Liver (tissue), 9 donors: ENCODE results near the gene FNTB. TPM values are rescaled to one million over a fixed set of nuclear protein-coding genes. Genes with fewer than 3 reads are reported as not detected.

Experiments
- DNase-seq: peaks from one replicate; pipeline ENCODE4 v3.0.0-alpha.2; 2017; ENCODE audit warnings: low spot score
- H3K27ac ChIP-seq, 2 donors: one replicate each; pipeline ENCODE4 v1.7.0; 2013; ENCODE audit warnings: inconsistent platforms in 2 of 2, low read length in 2 of 2, control low read depth in 1 of 2, low read depth in 1 of 2, mild to moderate bottlenecking in 1 of 2
- H3K27me3 ChIP-seq, 4 donors: one replicate each; pipeline versions ENCODE4 v1.6.1 to v1.7.0; 2013; ENCODE audit warnings: low read length in 3 of 4, inconsistent platforms in 1 of 4, mild to moderate bottlenecking in 1 of 4, moderate library complexity in 1 of 4; ENCODE audit not compliant: control insufficient read depth in 4 of 4, insufficient read depth in 4 of 4
- H3K36me3 ChIP-seq, 4 donors: one replicate each; pipeline versions ENCODE4 v1.6.1 to v1.7.0; 2013; ENCODE audit warnings: low read length in 3 of 4, mild to moderate bottlenecking in 3 of 4, low read depth in 1 of 4, moderate library complexity in 1 of 4; ENCODE audit not compliant: control insufficient read depth in 4 of 4, insufficient read depth in 3 of 4
- H3K4me1 ChIP-seq, 4 donors: one replicate each; pipeline versions ENCODE4 v1.6.1 to v1.7.0; 2013; ENCODE audit warnings: low read length in 3 of 4, mild to moderate bottlenecking in 3 of 4, moderate library complexity in 1 of 4; ENCODE audit not compliant: control insufficient read depth in 4 of 4, insufficient read depth in 4 of 4
- H3K4me3 ChIP-seq, 3 donors: one replicate each; pipeline versions ENCODE4 v1.6.1 to v1.7.0; 2013; ENCODE audit warnings: low read length in 3 of 3, control low read depth in 1 of 3, low read depth in 1 of 3, mild to moderate bottlenecking in 1 of 3
- H3K9ac ChIP-seq, 2 donors: one replicate each; pipeline ENCODE4 v1.7.0; 2013; ENCODE audit warnings: low read length in 2 of 2, mild to moderate bottlenecking in 2 of 2, moderate library complexity in 2 of 2, control low read depth in 1 of 2, low read depth in 1 of 2
- H3K9me3 ChIP-seq, 4 donors: one replicate each; pipeline versions ENCODE4 v1.6.1 to v1.7.0; 2013; ENCODE audit warnings: low read length in 3 of 4; ENCODE audit not compliant: control insufficient read depth in 4 of 4
- ATF3 ChIP-seq: IDR thresholded peaks from 2 replicates; pipeline ENCODE4 v1.6.1; 2016; ENCODE audit warnings: antibody characterized with exemption
- CTCF ChIP-seq: fragments of 150-350 bp; IDR thresholded peaks from 2 replicates; pipeline ENCODE4 v1.5.1; 2017; ENCODE audit warnings: improper control_type of control experiment, low read depth, low read length; ENCODE audit not compliant: missing input control
- EGR1 ChIP-seq, 2 donors: IDR thresholded peaks; 2 replicates each; pipeline ENCODE4 v1.6.1; 2016 to 2018; ENCODE audit warnings: antibody characterized with exemption in 2 of 2, low read depth in 2 of 2
- FOXA1 ChIP-seq: IDR thresholded peaks from 2 replicates; pipeline ENCODE4 v1.6.1; 2016; ENCODE audit warnings: antibody characterized with exemption
- FOXA2 ChIP-seq: IDR thresholded peaks from 2 replicates; pipeline ENCODE4 v1.6.1; 2016; ENCODE audit warnings: antibody characterized with exemption
- GABPA ChIP-seq, 2 donors: IDR thresholded peaks in 1 of 2; conservative IDR thresholded peaks in 1 of 2; 2 replicates each; pipeline ENCODE4 v1.6.1; 2016; ENCODE audit warnings: antibody characterized with exemption in 2 of 2, mild to moderate bottlenecking in 1 of 2, moderate library complexity in 1 of 2
- HNF4A ChIP-seq, 2 donors: conservative IDR thresholded peaks; 2 replicates each; pipeline ENCODE4 v1.6.1; 2016; ENCODE audit warnings: antibody characterized with exemption in 2 of 2, mild to moderate bottlenecking in 2 of 2
- HNF4G ChIP-seq: IDR thresholded peaks from 2 replicates; pipeline ENCODE4 v1.6.1; 2016; ENCODE audit warnings: antibody characterized with exemption
- MAX ChIP-seq: IDR thresholded peaks from 2 replicates; pipeline ENCODE4 v1.6.1; 2016; ENCODE audit warnings: antibody characterized with exemption
- NR2F2 ChIP-seq: IDR thresholded peaks from 2 replicates; pipeline ENCODE4 v1.6.1; 2016; ENCODE audit warnings: antibody characterized with exemption
- RAD21 ChIP-seq, 2 donors: IDR thresholded peaks; 2 replicates each; pipeline ENCODE4 v1.6.1; 2016; ENCODE audit warnings: antibody characterized with exemption in 2 of 2, mild to moderate bottlenecking in 2 of 2
- REST ChIP-seq: IDR thresholded peaks from 2 replicates; pipeline ENCODE4 v1.6.1; 2016; ENCODE audit warnings: antibody characterized with exemption, mild to moderate bottlenecking
- SP1 ChIP-seq: IDR thresholded peaks from 2 replicates; pipeline ENCODE4 v1.6.1; 2018; ENCODE audit warnings: antibody characterized with exemption, mild to moderate bottlenecking
- YY1 ChIP-seq: IDR thresholded peaks from 2 replicates; pipeline ENCODE4 v1.6.1; 2016; ENCODE audit warnings: antibody characterized with exemption, mild to moderate bottlenecking
- ZBTB33 ChIP-seq: IDR thresholded peaks from 2 replicates; pipeline ENCODE4 v1.6.1; 2016; ENCODE audit warnings: antibody characterized with exemption
- WGBS: extraction: QIAGEN DNeasy Blood & Tissue Kit; methylation state at CpG from one replicate; pipeline ENCODE4 v1.1.7; 2013; 5-methylcytosine and 5-hydroxymethylcytosine counted together
- polyA plus RNA-seq, 2 donors: library from polyadenylated mRNA; stranded (reverse) in 1 of 2; unstranded in 1 of 2; fragments of 200-250 nt in 1 of 2; fragments of >200 nt in 1 of 2; fragmentation: Nextera tagmentation in 1 of 2; extraction: Ambion mirVana in 1 of 2; gene quantifications; one replicate each; pipeline versions ENCODE4 v1.2.1 to v1.2.3, GENCODE V29; 2013 to 2015
- total RNA-seq, 2 donors: library from RNA; depleted of rRNA; stranded (reverse); fragments of >200 nt; gene quantifications; one replicate each; pipeline ENCODE4 v1.2.3, GENCODE V29; 2014
- donor health status: healthy.
- donor health status: healthy.
- donor health status: healthy.
- donor health status: healthy.
- donor health status: healthy.

FNTB gene
- total and polyA plus RNA-seq, 4 donors = 6.3 to 17.2 (median 9.0) TPM

GRCh38 chr14:65042296-65042695 is 55.6 kb downstream of the FNTB start (continued):
- TF ChIP-seq ATF3 (no peak), SP1 (no peak)

- peak; percentile 58 for DNase-seq
- peaks cover 4 to 22% (median 6%) of the 10 kb centered on the region in 4 donors for H3K36me3 ChIP-seq
- no peak overlapping the region for H3K27ac ChIP-seq
- no peaks in the 10 kb centered on the region for H3K4me1 ChIP-seq
- H3K27me3 ChIP-seq = no peaks in the 10 kb centered on the region
- H3K4me3 ChIP-seq = no peak overlapping the region
- TF ChIP-seq ATF3 (no peak), MAX (no peak), YY1 (no peak), HNF4A (conservative IDR thresholded peaks at IDR 0.05) (no peak), EGR1 (IDR thresholded peaks at IDR 0.05; ENCODE audit: low read depth in 2 of 2) (no peak), ZBTB33 (no peak), REST (no peak), HNF4G (no peak), FOXA2 (no peak), FOXA1 (no peak), GABPA (IDR thresholded peaks at IDR 0.05 in 1 of 2, conservative IDR thresholded peaks at IDR 0.05 in 1 of 2) (no peak), SP1 (no peak), CTCF (no peak), NR2F2 (no peak), RAD21 (IDR thresholded peaks at IDR 0.05) (no peak)
- no peak overlapping the region for H3K9ac ChIP-seq
- H3K9me3 ChIP-seq = no peaks in the 10 kb centered on the region
- 75% methylated on average over 8 of the region's 8 CpGs for WGBS
Observed at GRCh38 chr14:65042731-65043372, 56.2 kb downstream of the FNTB start.
